Skeletal muscle cell (primary cell): ENCODE data around the gene GATAD2A.
"Not testable (repeated sequence)": the region's sequence is repeated elsewhere in the genome, so short reads cannot be mapped to it uniquely, and the experiment has no call there.

Experiments
- DNase-seq: peaks from one replicate; pipeline ENCODE4 v3.0.0-alpha.2; 2010; ENCODE audit warnings: low read depth
- H3K4me3 ChIP-seq: 2 replicates; pipeline ENCODE4 v1.5.1; 2011; ENCODE audit warnings: low read depth, mild to moderate bottlenecking, control low read depth, low read length, moderate library complexity

Gene GATAD2A, protein sequence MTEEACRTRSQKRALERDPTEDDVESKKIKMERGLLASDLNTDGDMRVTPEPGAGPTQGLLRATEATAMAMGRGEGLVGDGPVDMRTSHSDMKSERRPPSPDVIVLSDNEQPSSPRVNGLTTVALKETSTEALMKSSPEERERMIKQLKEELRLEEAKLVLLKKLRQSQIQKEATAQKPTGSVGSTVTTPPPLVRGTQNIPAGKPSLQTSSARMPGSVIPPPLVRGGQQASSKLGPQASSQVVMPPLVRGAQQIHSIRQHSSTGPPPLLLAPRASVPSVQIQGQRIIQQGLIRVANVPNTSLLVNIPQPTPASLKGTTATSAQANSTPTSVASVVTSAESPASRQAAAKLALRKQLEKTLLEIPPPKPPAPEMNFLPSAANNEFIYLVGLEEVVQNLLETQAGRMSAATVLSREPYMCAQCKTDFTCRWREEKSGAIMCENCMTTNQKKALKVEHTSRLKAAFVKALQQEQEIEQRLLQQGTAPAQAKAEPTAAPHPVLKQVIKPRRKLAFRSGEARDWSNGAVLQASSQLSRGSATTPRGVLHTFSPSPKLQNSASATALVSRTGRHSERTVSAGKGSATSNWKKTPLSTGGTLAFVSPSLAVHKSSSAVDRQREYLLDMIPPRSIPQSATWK

DNA sequence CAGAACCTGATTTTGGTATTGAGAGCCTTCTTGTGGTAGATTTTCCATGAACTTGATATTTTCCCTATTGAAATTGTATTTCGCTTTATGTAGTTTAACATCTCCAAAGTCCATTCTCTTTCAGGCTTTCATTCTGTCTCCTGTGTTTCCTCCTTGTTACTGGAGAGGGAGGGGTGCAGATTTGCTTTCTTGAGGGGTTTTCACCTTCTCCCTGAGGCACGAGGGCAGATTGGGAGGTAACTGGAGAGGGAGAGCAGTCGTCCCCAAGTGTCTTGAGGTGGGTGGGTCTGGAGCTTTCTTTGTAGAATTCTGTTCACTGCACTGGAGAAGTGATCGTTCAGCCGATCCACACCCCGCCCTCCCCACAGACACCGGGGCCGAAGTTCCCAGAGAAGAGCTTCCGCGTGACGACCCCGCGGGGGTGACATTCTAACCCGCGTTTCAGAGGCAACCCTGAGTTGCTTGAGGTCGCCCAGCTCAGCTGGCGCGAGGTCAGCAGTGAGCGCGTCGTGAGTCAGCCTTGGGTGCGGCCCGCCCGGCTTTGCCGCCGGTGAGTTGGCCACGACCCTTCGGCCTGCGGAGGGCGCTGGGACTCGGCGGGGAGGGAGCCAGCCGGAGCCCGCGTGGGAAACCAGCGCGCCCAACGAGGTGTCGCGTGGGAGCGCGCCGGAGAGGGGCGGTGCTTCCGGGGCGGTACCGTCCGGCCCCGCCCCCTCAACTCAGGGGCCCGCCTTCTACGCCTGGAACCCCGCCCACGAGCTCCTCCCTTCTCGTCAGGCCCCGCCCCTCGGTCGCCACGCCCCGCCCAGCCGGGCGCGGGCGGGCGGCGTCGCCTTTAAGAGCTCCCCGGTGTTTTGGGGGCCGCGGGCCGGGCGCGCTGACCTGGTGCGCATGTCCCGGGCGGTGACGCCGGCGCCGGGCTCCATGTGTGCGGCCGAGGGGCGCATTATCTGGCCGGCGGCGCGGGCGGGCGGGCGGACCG is at the start of gene GATAD2A:
Gene GATAD2A (plus strand): TSS at position 797 of the 982 bp plus-strand sequence. CDS start 59,671 bp downstream, outside the sequence.
- DNase-seq = peak; percentile 69
- peak within 1 kb of the TSS; percentile 83 for H3K4me3 ChIP-seq

DNA sequence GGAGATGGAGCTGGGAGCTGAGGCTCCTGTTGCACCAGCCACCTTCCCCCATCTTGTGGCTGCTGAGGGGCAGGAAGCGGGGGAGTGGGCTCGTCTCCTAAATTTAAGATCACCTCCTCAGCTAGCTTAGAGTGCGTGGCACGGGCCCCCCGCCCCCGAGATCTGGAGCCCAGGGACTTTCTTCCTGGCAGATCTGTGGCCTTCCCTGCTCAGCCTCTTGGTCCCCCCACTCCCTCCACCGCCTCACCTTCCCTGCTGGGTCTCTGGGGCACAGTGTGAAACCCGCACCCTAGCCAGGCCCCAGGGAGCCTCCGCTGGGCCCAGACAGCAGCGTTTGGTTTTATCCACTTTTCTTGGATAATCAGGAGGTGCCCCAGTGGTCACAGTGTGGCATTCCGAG is 49.0 kb upstream of the GATAD2A start:
- H3K4me3 ChIP-seq = no peak overlapping the region
- no peak for DNase-seq

DNA sequence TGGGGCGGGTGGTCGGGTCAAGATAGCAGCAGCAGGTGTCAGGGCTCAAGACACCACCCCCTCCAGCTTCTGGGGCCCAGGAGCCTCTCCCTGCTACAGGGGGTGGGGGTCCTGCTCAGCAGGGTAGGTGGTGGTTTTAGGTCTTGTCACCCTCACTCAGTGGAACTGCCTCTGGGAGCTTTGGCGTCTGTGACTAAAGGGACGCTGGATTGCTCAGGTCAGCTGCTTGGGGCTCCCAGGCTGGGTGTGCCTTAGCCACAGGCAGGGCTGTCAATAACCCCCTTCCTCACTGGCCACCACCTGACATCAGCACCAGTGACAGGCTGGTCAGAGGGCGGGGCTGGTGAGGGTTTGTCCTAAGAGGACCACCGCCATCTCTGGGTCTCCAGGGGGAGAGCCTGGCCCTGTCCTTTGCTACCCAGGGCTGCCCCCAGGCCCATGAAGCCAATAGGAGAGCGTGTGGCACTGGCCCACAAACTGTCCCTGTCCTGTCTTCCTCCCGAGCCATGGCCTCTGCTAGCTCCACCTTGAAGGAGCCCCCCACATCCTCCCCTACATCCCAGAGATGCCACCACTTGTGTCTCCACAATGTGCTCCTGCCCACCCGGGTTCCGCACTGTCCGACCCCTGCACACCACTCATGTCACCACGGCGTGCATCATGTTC is 48.4 kb upstream of the GATAD2A start:
- DNase-seq = no peak
- no peak overlapping the region for H3K4me3 ChIP-seq

DNA sequence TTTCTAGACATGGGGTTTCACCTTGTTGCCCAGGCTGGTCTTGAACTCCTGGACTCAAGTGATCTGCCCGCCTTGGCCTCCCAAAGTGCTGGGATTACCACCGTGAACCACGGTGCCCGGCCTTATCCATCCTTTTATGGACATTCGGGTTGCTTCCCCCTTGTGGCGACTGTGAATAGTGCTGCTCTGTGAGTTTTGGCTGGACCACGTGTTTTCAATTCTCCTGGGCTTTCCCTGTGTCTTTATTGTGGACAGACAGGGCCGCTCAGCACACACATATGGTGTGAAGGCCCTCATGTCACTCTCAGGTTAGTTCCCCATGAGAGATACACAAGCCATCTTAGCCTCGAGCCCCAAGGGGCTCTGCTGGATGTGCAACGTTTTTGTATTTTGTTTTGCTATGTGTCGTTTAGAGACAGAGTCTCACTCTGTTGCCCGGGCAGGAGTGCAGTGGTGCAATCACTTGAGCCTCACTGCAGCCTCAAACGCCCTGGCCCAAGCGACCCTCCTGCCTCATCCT is 44.3 kb upstream of the GATAD2A start:
- DNase-seq = peak; percentile 55
- no peak overlapping the region for H3K4me3 ChIP-seq

DNA sequence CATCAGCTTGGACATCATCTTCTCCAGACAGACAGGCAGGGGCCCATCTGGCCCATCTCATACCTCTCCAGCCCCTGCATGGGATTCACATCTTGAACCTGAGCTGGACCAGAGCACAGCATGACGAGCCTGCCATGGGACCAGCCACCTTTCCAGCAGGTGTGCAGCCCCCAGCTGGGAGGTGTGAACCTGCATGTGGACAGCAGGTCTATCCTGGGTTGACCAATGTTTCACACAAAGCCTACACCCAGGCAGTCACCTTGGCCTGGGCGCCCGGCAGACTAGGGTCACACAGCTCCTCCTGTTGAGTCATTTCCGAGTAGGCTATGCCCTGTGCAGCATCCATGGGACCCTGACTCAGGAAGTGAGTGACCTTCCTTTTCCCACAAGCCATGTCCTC is 43.4 kb upstream of the GATAD2A start:
- no peak overlapping the region for H3K4me3 ChIP-seq
- no peak for DNase-seq

DNA sequence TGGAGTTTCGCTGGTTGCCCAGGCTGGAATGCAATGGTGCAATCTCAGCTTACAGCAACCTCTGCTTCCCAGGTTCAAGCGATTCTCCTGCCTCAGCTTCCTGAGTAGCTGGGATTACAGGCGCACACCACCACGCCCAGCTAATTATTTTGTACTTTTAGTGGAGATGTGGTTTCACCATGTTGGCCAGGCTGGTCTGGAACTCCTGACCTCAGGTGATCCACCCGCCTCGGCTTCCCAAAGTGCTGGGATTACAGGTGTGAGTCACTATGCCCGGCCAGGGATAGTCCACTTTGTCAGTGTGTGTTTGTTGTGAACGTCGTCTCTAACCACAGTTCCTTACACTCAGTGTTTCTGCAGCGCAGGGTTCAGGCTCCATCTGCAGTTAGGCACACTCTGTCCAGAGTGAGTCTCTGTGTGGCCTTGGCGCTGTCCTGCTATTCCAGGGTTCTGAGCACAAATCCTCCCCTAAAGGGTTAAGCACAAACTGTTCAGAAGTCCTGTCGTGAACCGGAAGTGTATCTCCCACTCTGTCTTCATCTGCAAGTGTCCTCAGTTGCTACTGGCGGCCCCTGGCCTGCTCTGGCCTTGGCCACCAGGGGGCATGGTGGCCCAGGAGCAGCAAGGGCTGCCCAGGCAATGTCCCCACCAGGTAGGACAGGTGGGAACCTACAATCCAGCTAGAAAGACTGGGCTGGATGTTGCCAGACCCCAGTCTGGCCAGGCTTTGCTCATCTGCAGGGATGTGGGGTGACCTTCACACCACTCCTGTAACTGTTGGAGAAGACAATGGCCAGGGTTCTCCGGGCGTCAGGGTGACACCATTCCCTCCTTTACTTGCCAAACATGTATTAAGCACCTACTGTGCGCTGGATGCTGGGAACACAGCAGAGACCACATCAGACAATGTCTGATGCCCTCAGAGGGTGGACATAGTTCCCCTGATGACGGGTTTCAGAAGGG is 38.8 kb upstream of the GATAD2A start:
- DNase-seq = peak; percentile 20
- H3K4me3 ChIP-seq = no peak overlapping the region

DNA sequence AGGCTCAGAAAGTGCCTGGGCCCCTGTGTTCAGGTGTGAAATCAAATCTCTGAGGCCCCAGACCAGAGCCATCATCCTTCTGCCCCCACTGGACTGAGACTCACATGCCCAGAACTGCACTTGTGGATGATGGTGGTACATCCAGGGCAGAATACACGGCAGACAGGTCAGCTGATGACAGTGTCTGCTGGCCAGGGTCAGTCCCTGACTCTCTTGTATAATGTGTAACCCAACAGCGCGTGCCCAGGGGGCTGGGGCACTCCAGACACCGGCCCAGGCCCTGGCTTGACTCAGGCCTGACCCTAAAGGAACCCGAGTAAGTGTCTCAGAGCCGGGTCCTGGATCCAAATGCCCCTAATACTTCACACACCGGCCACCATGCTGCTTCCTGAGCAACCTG is 37.4 kb upstream of the GATAD2A start:
- no peak overlapping the region for H3K4me3 ChIP-seq
- DNase-seq = no peak

DNA sequence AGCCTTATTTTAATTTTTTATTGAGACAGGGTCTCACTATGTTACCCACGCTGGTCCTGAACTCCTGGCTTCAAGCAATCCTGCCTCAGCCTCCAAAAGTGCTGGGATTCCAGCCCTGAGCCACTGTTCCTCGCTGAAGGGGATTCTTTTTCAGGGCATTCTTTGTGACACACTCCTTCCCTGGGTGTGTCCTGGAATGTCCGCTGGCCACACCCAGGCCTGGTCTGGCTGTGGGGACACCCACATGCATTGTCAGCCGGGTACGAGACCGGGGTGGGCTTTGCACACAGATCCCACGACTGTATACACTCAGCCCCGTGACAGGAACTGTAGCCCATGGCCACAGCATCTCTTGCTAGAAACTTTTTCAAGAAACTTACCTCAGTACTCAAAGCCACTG is 34.4 kb upstream of the GATAD2A start:
- DNase-seq = no peak

DNA sequence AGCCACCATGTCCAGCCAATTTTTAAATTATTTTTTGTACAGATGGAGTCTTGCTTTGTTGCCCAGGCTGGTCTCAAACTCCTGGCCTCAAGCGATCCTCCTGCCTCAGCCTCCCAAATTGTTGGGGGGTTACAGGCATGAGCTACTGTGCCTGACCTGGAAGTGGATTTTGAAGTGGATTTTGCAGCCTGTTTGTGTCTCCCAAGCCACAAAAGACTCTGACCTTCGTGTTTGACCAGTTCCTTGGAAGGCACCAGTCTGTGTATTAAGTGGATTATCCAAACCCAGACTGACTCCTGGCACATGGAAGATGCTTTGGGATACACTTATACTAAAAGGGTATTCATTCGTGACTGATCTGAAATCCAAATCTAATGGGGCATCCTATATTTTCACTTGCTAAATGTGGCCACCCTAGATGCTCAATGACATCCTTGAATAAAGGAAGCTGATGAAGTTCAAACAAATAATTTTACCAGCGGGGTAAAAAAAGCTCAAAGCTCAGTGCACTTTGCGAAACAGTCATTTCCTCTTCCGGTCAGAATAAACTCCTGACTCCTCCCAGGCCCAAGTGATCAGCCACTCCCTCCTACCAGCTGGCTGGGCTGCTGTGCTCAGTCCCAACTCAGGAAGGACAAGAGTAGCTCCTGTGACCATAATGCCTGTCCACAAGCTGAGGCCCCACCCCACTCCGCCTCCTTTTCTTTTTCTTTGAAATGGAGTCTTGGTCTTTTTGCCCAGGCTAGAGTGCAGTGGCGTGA is 32.6 kb upstream of the GATAD2A start:
- no peak for DNase-seq
- no peak overlapping the region for H3K4me3 ChIP-seq

More for the DNA sequence above, 34.4 kb upstream of the GATAD2A start:
- H3K4me3 ChIP-seq = no peak overlapping the region

DNA sequence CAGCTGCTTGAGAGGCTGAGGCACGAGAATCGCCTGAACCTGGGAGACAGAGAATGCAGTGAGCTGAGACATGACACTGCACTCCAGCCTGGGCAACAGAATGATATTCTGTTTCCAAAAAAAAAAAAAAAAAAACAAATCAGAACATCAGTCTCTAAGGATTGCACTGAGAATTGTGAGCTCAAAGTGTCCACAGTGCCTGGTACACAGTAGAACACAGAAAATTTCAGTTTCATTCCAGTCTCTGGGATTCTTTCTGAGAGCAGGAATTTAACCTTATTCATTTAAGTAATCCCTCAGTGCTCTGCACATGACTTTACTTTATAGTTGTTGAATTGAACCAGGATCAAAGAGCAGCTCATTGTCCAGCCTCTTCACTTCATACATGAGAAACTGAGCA is 25.9 kb upstream of the GATAD2A start:
- DNase-seq = no peak
- no peak overlapping the region for H3K4me3 ChIP-seq

DNA sequence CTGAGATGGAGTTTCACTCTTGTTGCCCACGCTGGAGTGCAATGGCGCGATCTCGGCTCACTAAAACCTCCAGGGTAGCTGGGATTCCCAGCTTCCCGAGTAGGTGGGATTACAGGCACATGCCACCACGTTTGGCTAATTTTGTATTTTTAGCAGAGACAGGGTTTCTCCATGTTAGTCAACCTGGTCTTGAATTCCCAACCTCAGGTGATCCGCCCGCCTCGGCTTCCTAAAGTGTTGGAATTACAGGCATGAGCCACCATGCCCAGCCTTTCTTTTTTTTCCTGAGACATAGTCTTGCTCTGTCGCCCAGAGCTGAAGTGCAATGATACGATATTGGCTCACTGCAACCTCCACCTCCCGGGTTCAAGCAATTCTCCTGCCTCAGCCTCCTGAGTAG is 25.2 kb upstream of the GATAD2A start:
- DNase-seq, H3K4me3 ChIP-seq: not testable (repeated sequence)

DNA sequence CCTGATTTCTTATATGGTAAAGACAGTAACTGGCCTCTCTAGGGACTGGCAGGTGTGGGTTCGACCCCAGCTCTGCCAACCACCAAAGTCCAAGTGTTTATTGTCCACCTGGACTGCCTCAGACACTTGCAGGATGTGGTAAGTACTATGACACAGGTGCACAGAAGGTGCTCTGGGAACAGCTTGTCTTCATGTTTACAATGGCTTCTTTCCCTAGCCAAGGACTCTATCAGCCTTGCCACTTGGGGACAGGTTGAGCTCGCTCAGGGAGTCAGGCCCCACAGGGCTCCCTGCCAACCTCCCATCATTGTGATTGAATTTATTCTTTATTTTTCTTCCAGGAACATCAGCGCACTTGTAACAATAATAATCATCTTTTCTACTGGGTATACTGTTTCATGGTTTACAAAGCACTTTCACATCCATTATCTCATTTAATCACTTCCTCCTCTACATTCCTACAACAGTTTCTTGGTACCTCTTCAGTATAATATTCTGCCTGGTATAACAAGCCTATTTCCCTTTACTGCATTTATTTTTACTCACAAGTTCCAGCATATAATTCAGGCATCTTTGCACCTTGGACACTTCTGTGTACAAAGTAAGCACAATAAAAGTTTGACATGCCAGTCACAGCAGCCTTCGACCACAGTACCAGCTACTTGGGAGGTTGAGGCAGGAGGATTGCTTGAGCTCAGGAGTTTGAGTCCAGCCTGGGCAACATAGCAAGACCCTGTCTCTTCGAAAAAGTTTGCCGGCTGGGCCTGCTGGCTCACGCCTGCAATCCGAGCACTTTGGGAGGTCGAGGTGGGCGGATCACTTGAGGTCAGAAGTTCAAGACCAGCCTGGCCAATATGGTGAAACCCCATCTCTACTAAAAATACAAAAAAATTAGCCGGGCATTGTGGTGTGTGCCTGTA is 24.2 kb upstream of the GATAD2A start:
- no peak overlapping the region for H3K4me3 ChIP-seq
- no peak for DNase-seq

DNA sequence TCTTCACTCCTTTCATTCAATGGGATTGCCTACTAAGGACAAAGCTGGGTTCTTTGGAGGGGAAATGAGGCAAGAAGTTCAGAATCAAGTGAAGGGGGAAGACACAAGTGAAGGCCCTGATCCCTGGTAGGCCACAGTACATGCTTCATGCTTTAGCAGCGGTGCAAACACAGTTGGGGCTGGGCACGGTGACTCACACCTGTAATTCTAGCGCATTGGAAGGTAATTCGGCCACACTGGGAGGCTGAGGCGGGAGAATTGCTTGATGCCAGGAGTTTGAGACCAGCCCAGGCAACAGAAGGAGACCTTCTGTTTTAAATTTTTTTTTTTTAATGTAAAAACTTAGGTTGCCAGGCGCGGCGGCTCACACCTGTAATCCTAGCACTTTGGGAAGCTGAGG is 23.4 kb upstream of the GATAD2A start:
- H3K4me3 ChIP-seq = no peak overlapping the region
- no peak for DNase-seq

DNA sequence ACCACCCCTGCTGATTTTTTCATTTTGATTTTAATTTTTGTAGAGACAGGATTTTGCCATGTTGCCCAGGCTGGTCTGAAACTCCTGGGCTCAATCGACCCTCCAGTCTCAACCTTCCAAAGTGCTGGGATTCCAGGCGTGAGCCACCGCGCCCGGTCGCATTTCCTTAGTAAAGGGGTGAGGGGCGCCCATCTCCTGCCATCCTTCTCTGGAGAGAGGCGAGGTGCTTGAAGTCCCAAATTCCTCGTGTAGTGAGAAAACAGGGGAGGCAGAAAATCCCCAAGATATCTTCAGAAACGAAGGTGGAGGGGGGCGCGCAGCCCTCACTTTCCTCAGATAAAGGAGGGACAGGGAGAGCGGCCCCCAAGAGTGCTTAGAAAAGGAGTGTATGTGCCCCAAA is 21.0 kb upstream of the GATAD2A start:
- peak overlapping the region; percentile 47 for H3K4me3 ChIP-seq
- no peak for DNase-seq

DNA sequence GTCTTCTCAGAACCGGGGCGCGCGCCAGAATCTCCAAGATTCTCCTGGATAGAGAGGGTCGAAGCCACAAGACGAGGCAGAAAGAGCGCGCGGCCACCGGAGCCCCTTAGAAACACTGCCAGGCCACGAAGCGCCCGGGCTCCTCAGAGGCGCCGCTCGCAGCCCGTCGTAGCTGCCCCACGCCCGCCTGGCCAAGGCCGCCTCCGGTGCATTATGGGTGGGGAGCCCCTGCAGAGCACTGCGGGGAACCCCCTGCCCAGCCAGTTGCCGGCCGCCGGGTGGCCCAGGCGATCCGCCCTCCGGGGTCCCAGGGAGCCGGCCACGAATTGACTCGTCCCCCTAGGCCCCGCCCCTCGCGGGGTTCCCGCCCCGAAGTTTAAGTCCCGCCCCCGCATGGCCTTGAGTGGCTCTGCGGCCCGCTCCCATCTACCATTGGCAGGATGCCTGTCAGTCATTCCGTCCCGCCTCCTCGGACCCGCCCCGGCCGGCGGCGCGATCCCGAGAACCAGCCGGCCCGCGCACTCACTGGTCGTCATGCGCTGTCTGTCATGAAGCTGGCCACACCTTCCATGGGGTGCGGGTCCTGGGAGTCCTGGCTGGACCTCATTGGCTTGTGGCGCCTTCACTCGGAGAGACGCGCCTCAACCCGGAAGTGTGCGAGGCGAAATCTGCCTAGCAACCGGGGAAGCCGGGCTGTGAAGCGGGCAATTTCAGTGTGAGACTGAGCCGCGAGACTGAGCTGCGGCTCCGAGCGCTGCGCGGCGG is 20.2 kb upstream of the GATAD2A start:
- H3K4me3 ChIP-seq = peak overlapping the region; percentile 84
- peak; percentile 99 for DNase-seq
